Right hindlimb (tissue), 1 donor: ENCODE results near the gene KREMEN2.

Experiments
- DNase-seq: peaks from one replicate; pipeline ENCODE4 v3.0.0-alpha.2; 2018

KREMEN2 gene

DNA sequence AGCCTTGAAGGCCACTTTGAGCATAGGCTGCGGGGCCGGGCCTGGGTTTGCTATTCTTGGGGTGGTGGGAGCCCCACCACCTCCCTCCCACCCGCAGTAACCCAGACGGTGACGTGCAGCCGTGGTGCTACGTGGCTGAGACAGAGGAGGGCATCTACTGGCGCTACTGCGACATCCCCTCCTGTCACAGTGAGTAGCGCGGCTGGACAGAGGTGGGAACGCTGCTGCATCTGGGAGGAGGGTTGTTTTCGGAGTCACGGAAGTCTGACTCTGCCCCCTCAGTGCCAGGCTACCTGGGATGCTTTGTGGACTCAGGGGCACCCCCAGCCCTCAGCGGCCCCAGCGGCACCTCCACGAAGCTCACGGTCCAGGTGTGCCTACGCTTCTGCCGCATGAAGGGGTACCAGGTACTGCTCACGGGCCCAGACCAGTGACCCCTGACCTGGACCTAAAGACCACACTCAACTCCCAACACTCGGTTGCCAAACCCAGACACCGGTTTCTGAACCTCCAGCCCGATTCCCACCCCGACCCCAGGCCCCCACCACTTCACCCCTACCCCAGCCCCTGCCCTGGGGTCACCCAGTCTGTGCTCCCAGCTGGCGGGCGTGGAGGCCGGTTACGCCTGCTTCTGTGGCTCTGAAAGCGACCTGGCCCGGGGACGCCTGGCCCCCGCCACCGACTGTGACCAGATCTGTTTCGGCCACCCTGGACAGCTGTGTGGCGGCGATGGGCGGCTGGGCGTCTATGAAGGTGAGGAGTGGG lies 2.1 kb downstream of the KREMEN2 start:
- DNase-seq: peak; percentile 15

DNA sequence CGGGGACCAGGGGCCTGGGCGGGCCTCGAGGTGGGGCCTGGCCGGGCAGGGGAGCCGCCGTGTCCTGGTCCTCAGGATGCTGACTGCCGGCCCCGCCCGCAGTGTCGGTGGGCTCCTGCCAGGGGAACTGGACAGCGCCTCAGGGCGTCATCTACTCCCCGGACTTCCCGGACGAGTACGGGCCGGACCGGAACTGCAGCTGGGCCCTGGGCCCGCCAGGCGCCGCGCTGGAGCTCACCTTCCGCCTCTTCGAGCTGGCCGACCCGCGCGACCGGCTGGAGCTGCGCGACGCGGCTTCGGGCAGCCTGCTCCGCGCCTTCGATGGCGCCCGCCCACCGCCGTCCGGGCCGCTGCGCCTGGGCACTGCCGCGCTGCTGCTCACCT lies 2.7 kb downstream of the KREMEN2 start:
- peak; percentile 40 for DNase-seq

- DNase-seq: peak; percentile 16
Measured at GRCh38 chr16:2967211-2967631, 3.1 kb downstream of the KREMEN2 start.

GRCh38 chr16:2967721-2968161 lies 3.7 kb downstream of the KREMEN2 start:
- DNase-seq: peak; percentile 18

DNA sequence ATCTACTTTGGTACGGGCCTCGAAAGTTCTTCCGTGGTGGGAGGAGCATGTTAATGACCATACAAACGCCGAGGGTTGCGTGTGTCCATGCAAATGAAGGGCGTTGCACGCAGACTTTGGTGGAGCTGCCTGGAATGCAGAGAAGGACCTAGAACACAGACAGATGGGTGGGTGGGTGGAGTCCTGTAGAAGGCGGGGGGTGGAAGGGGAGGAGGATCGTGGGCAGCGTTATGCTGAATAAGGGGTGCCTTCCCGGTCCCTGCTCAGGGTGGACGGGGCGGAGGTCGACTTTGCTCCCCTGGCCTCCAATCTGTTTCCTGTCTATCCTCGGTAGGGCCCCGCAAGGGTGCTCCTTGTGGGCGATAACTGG lies 4.3 kb downstream of the KREMEN2 start:
- DNase-seq: no peak

GRCh38 chr16:2968738-2969544 lies 4.9 kb downstream of the KREMEN2 start, which contains the start of gene PAQR4:
Gene PAQR4 (plus strand): TSS chr16:2969348. CDS start chr16:2969675, 327 bp downstream.
- peak; percentile 91 for DNase-seq

GRCh38 chr16:2969545-2970521 lies 5.8 kb downstream of the KREMEN2 start:
- no peak for DNase-seq

DNA sequence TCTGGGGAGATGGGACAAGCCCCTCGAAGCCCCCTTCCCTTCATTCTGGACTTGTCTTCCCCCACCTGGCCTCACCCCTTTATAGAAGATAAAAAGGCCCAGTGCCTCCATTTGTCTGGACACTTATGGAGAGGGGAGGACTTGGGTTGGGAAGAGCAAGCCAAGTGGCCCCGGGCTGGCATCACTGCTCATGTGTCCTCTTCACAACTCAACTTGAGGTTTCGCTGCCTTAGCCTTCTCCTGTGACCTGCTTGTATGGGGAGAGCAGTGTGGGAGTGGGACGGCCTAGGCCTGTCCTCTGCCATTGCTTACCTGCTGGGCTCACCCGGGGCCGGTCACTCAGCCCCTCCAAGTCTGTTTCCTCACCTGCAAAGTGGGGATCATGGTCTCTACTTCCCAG lies 6.5 kb downstream of the KREMEN2 start:
- DNase-seq: no peak

- no peak for DNase-seq
Measured at GRCh38 chr16:2971134-2971984, 7.3 kb downstream of the KREMEN2 start.

GRCh38 chr16:2971985-2972784 lies 8.1 kb downstream of the KREMEN2 start:
- DNase-seq: no peak

GRCh38 chr16:2973093-2973492 lies 9.0 kb downstream of the KREMEN2 start:
- no peak for DNase-seq

- no peak for DNase-seq
Measured at GRCh38 chr16:2973605-2974318, 9.7 kb downstream of the KREMEN2 start.

DNA sequence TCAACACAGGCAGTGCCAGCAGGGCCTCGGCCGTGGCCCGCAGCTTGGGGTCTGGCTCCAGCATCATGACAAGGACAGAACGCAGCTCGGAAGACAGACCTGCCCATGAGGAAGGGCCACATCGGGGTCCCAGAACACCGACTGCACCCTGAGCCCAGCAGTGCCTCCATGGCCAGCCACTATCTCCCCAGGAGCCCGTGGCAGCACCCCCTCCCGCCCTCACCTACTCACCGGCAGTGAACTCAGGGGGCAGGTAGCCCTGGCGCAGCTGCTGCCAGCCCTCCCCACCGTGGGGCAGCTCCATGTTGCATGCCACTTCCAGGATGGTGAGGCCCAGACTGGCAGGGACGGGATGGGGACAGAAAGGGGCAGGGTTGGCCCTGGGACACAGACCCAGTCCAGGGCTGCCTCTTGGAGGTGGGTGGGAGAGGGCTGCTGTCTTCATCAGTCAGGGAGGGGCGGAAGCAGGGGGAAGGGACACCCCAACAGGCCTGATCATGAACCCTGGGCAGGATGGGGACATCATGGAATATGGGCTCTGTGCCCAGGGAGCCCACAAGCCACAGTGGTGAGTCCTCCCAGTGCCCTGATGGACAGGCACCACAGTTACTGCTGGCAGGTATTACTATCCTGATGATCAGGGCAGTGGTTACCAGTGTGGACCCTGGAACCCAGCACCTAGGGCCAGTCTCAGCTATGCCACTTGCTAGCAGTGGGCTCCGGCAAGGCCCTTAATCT lies 10.4 kb downstream of the KREMEN2 start:
- DNase-seq: no peak

GRCh38 chr16:2975161-2975795 lies 11.2 kb downstream of the KREMEN2 start:
- DNase-seq: no peak

DNA sequence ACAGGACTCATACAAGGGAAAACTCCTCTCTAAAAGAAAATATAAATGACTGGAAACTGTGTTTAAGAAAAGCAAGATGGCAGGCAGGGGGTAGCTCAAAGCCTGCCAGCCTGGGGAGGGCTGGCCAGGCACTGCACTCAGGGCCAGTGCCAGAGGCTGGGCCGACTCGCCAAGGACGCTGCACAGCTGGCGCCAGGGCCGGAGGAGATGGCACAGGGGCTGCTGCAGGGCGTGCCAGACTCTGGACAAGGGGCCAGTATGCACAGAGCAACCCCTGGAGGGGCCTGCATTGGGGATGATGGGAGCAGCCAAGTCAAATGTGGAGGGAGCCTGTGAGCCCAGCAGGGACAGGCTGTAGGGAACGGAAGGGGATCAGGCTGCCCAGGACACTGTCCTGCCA lies 12.1 kb downstream of the KREMEN2 start:
- no peak for DNase-seq

DNA sequence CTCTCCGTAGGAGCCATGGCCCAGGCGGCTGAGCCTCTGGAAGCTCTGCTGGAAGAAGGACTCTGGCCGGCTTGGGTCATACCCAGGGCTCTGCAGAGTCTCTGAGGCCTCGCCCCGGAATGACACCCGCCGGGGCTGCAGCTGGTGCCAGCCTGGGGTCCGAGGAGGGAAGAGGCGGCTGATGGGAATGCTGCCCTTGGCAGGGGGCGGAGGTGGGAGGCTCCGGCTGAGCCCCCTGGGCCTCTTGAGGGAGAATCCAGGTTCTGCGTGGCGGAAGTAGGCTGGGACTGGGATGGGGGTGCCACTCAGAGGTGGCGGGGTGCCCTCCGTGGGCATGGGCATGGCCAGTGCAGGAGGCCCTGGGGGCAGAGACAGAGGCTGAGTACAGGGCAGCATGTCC lies 12.6 kb downstream of the KREMEN2 start:
- DNase-seq: no peak

- no peak for DNase-seq
Measured at GRCh38 chr16:2977440-2977839, 13.4 kb downstream of the KREMEN2 start.

GRCh38 chr16:2979669-2980226 lies 15.7 kb downstream of the KREMEN2 start:
- DNase-seq: peak; percentile 56
